Panc1 (cell line): ENCODE data around the gene TMEM229A. TPM values are rescaled to one million over a fixed set of nuclear protein-coding genes. Genes with fewer than 3 reads are reported as not detected.

ENCODE experiments used
- ATAC-seq: fragments of 200-7000 bp; cut with Tn5 transposase; 2 replicates; pipeline ENCODE4 v1.9.1; 2020; ENCODE audit warnings: mild to moderate bottlenecking, moderate library complexity
- BruUV-seq: library from RNA; stranded (reverse); fragments of 400-500 nt; replicated peaks from 2 replicates; lab custom pipeline; 2021; lab: Mats Ljungman, UMichigan
- CTCF ChIA-PET: fragments of 300-600 bp; sonication (Branson Sonifier 250); formaldehyde crosslinking; loops from one replicate; lab custom pipeline; 2022; ENCODE audit warnings: antibody characterized with exemption; lab: Charles Lee
- POLR2A ChIA-PET: fragments of 300-600 bp; sonication (Branson Sonifier 250); formaldehyde crosslinking; loops from one replicate; lab custom pipeline; 2022; ENCODE audit warnings: antibody characterized with exemption; lab: Charles Lee
- DNase-seq: peaks from one replicate; pipeline ENCODE4 v3.0.0-alpha.2; 2010; ENCODE audit warnings: low read depth, low spot score
- H3K27ac ChIP-seq: 2 replicates; pipeline ENCODE4 v1.5.1; 2011; ENCODE audit warnings: mild to moderate bottlenecking, low read length, inconsistent platforms
- H3K27me3 ChIP-seq: fragments of 200-500 bp; sonication (Bioruptor generic); 2 replicates; pipeline ENCODE4 v1.6.0; 2014; ENCODE audit warnings: low read length, inconsistent platforms; ENCODE audit not compliant: control insufficient read depth, insufficient read depth
- H3K36me3 ChIP-seq: fragments of 200-500 bp; sonication (Bioruptor generic); 2 replicates; pipeline ENCODE4 v1.5.1; 2014; ENCODE audit warnings: inconsistent platforms, mild to moderate bottlenecking, low read length, moderate library complexity; ENCODE audit not compliant: control insufficient read depth, insufficient read depth
- H3K4me1 ChIP-seq: 2 replicates; pipeline ENCODE4 v1.5.1; 2011; ENCODE audit warnings: inconsistent platforms, mild to moderate bottlenecking, low read length, moderate library complexity; ENCODE audit not compliant: control insufficient read depth, insufficient read depth
- H3K4me3 ChIP-seq, 2 experiments: 2 replicates each; pipeline ENCODE4 v1.5.1; 2011 to 2012; ENCODE audit warnings: low read depth in 2 of 2, low read length in 2 of 2, mild to moderate bottlenecking in 2 of 2, inconsistent platforms in 1 of 2, moderate library complexity in 1 of 2
- H3K9me3 ChIP-seq: fragments of 200-500 bp; sonication (Bioruptor generic); 2 replicates; pipeline ENCODE4 v1.5.1; 2014; ENCODE audit warnings: low read depth, mild to moderate bottlenecking, inconsistent platforms, low read length, moderate library complexity; ENCODE audit not compliant: control insufficient read depth, insufficient read depth
- CTCF ChIP-seq: fragments of 450-650 bp; IDR thresholded peaks from 2 replicates; pipeline ENCODE4 v1.5.1; 2017; ENCODE audit warnings: mild to moderate bottlenecking
- POLR2AphosphoS5 ChIP-seq: IDR thresholded peaks from 2 replicates; pipeline ENCODE4 v1.6.1; 2012; ENCODE audit warnings: mild to moderate bottlenecking, low read depth, low read length, moderate library complexity
- REST ChIP-seq, 2 experiments: IDR thresholded peaks; 2 replicates each; pipeline ENCODE4 v1.6.1; 2011 to 2012; ENCODE audit warnings: low read depth in 2 of 2, control low read depth in 1 of 2, low read length in 1 of 2, mild to moderate bottlenecking in 1 of 2, moderate library complexity in 1 of 2; ENCODE audit not compliant: insufficient read depth in 1 of 2
- SIN3A ChIP-seq: IDR thresholded peaks from 2 replicates; pipeline ENCODE4 v1.6.1; 2012; ENCODE audit warnings: low read depth, mild to moderate bottlenecking, low read length, moderate library complexity, borderline replicate concordance; ENCODE audit not compliant: insufficient read depth
- TCF7L2 ChIP-seq: IDR thresholded peaks from 2 replicates; pipeline ENCODE4 v1.6.1; 2011; ENCODE audit warnings: mild to moderate bottlenecking, low read depth, low read length, inconsistent platforms
- in situ Hi-C: cut with HindIII; loops from 2 replicates; pipeline ENCODE4 v1.10.0; 2016; ENCODE audit warnings: low sequenced_read_pairs, low pct_unique_long_range_greater_than_20kb
- intact Hi-C: fragments of 100-400 bp; cut with micrococcal nuclease; formaldehyde crosslinking; loops from one replicate; pipeline ENCODE4 v1.10.0; 2022; ENCODE audit not compliant: unreplicated experiment
- total RNA-seq: library from RNA; stranded (reverse); gene quantifications from one replicate; pipeline ENCODE4 v1.2.1, GENCODE V29; 2021; ENCODE audit not compliant: unreplicated experiment

TMEM229A gene
- total RNA-seq, 1 experiment from 2014 or later, result not detected

GRCh38 chr7:124073310-124073645 is 40.4 kb upstream of the TMEM229A start:
- Histone ChIP-seq H3K36me3 (no peaks in the 10 kb centered on the region), H3K27ac (no peak overlapping the region), H3K9me3 (no peaks in the 10 kb centered on the region), H3K27me3 (no peaks in the 10 kb centered on the region), H3K4me1 (no peaks in the 10 kb centered on the region), H3K4me3 (no peak overlapping the region)
- CTCF ChIA-PET, result no interaction called here
- in situ Hi-C loops (no loop called here), intact Hi-C loops (no loop called here)
- POLR2A ChIA-PET, result no interaction called here
- no TSS peak for BruUV-seq
- DNase-seq (no peak), ATAC-seq (no peak)
- TF ChIP-seq CTCF, result no peak
- no peak for TF ChIP-seq POLR2AphosphoS5
- no peak for TF ChIP-seq REST (IDR thresholded peaks at IDR 0.05; ENCODE audit: insufficient read depth in 1 of 2, low read depth in 2 of 2, low read length in 1 of 2)
- no peak for TF ChIP-seq TCF7L2
- TF ChIP-seq SIN3A, result no peak

GRCh38 chr7:124072603-124073309 is 39.9 kb upstream of the TMEM229A start:
- TF ChIP-seq POLR2AphosphoS5 (no peak), CTCF (no peak), REST (IDR thresholded peaks at IDR 0.05; ENCODE audit: insufficient read depth in 1 of 2, low read depth in 2 of 2, low read length in 1 of 2) (no peak), TCF7L2 (no peak), SIN3A (no peak)
- no TSS peak for BruUV-seq
- POLR2A ChIA-PET, result no interaction called here
- no peaks in the 10 kb centered on the region for H3K9me3 ChIP-seq
- ATAC-seq, result no peak
- intact Hi-C loops, result no loop called here
- H3K36me3 ChIP-seq, result no peaks in the 10 kb centered on the region
- H3K4me1 ChIP-seq, result no peaks in the 10 kb centered on the region
- CTCF ChIA-PET, result no interaction called here
- H3K27me3 ChIP-seq, result no peaks in the 10 kb centered on the region
- H3K4me3 ChIP-seq, result no peak overlapping the region
- in situ Hi-C loops, result no loop called here
- no peak overlapping the region for H3K27ac ChIP-seq
- DNase-seq, result no peak
